WTC11 (cell line): ENCODE data around the gene GFPT2. TPM values are rescaled to one million over a fixed set of nuclear protein-coding genes. Genes with fewer than 3 reads are reported as not detected.
A peak's percentile ranks its signal among the peaks of the same experiment; 100 is the strongest.

Source experiments
- ATAC-seq: fragments of 200-7000 bp; cut with Tn5 transposase; 2 replicates; pipeline ENCODE4 v1.10.0; 2021; ENCODE audit warnings: mild to moderate bottlenecking, moderate library complexity
- CTCF ChIA-PET: fragments of 300-600 bp; sonication (Branson Sonifier 250); formaldehyde crosslinking; loops from one replicate; lab custom pipeline; 2021; ENCODE audit warnings: antibody characterized with exemption; lab: Charles Lee
- POLR2A ChIA-PET: fragments of 350-600 bp; sonication (Branson Sonifier 250); formaldehyde crosslinking; loops from one replicate; lab custom pipeline; 2021; ENCODE audit warnings: antibody characterized with exemption; lab: Charles Lee
- DNase-seq: peaks from one replicate; pipeline ENCODE4 v3.0.0; 2021; ENCODE audit warnings: low spot score
- H3K27ac Mint-ChIP-seq: 2 replicates; pipeline ENCODE4 v1.8.0; 2021; ENCODE audit warnings: mixed read lengths
- H3K27me3 Mint-ChIP-seq: 2 replicates; pipeline ENCODE4 v1.8.0; 2021; ENCODE audit warnings: low read depth, mild to moderate bottlenecking, moderate library complexity, mixed read lengths
- H3K36me3 Mint-ChIP-seq: 2 replicates; pipeline ENCODE4 v1.8.0; 2021; ENCODE audit warnings: mixed read lengths
- H3K4me1 Mint-ChIP-seq: 2 replicates; pipeline ENCODE4 v1.8.0; 2022; ENCODE audit warnings: mixed read lengths
- H3K4me3 Mint-ChIP-seq: 2 replicates; pipeline ENCODE4 v1.8.0; 2021; ENCODE audit warnings: mild to moderate bottlenecking, moderate library complexity, mixed read lengths
- H3K9me3 Mint-ChIP-seq: 2 replicates; pipeline ENCODE4 v1.8.0; 2021; ENCODE audit warnings: mixed read lengths
- ARID4B ChIP-seq: sonication (generic); formaldehyde crosslinking; IDR thresholded peaks from 2 replicates; pipeline ENCODE4 v1.8.0; 2023; ENCODE audit warnings: missing genetic modification reagents, mild to moderate bottlenecking, borderline replicate concordance
- CBFB ChIP-seq: sonication (generic); formaldehyde crosslinking; IDR thresholded peaks from 2 replicates; pipeline ENCODE4 v1.8.1; 2022; ENCODE audit warnings: mild to moderate bottlenecking, low read depth, missing genetic modification reagents
- CTCF ChIP-seq: fragments of 200-600 bp; IDR thresholded peaks from 2 replicates; pipeline ENCODE4 v1.8.0; 2022; ENCODE audit warnings: antibody characterized with exemption
- FOXP1 ChIP-seq: sonication (generic); formaldehyde crosslinking; IDR thresholded peaks from 2 replicates; pipeline ENCODE4 v1.8.0; 2022; ENCODE audit warnings: missing genetic modification reagents, mild to moderate bottlenecking, moderate library complexity, borderline replicate concordance
- JAZF1 ChIP-seq: fragments of 250-450 bp; sonication (Bioruptor Pico); IDR thresholded peaks from 2 replicates; pipeline ENCODE4 v1.9.0; 2021; ENCODE audit warnings: moderate library complexity, mild to moderate bottlenecking, inconsistent platforms
- KAT7 ChIP-seq: sonication (generic); formaldehyde crosslinking; IDR thresholded peaks from 2 replicates; pipeline ENCODE4 v1.8.1; 2023; ENCODE audit warnings: missing genetic modification reagents, mild to moderate bottlenecking, borderline replicate concordance
- MLX ChIP-seq: sonication (generic); formaldehyde crosslinking; IDR thresholded peaks from 2 replicates; pipeline ENCODE4 v1.8.1; 2023; ENCODE audit warnings: mild to moderate bottlenecking, missing genetic modification reagents, moderate library complexity
- PRRX2 ChIP-seq: fragments of 250-450 bp; sonication (Bioruptor Pico); IDR thresholded peaks from 2 replicates; pipeline ENCODE4 v1.8.0; 2021; ENCODE audit warnings: mild to moderate bottlenecking
- RORB ChIP-seq: fragments of 250-450 bp; sonication (Bioruptor Pico); IDR thresholded peaks from 2 replicates; pipeline ENCODE4 v1.9.0; 2021; ENCODE audit warnings: mild to moderate bottlenecking
- USF1 ChIP-seq: sonication (generic); formaldehyde crosslinking; IDR thresholded peaks from 2 replicates; pipeline ENCODE4 v1.8.0; 2022; ENCODE audit warnings: mild to moderate bottlenecking, missing genetic modification reagents
- ZNF121 ChIP-seq: sonication (generic); formaldehyde crosslinking; IDR thresholded peaks from 2 replicates; pipeline ENCODE4 v1.8.0; 2023; ENCODE audit warnings: missing genetic modification reagents
- ZNF317 ChIP-seq: sonication (generic); formaldehyde crosslinking; IDR thresholded peaks from 2 replicates; pipeline ENCODE4 v1.8.1; 2023; ENCODE audit warnings: low read depth, mild to moderate bottlenecking, moderate library complexity, missing genetic modification reagents, borderline replicate concordance
- ZNF671 ChIP-seq: fragments of 250-450 bp; sonication (Bioruptor Pico); IDR thresholded peaks from 2 replicates; pipeline ENCODE4 v1.8.0; 2021; ENCODE audit warnings: mild to moderate bottlenecking
- total RNA-seq: library from RNA; stranded (reverse); gene quantifications from 3 replicates; pipeline ENCODE4 v1.2.3, GENCODE V29; 2021
- TF ChIP-seq, protein P1 (sequence below): fragments of 250-450 bp; sonication (Bioruptor Pico); IDR thresholded peaks from 2 replicates; pipeline ENCODE4 v2.1.2; 2022; ENCODE audit warnings: mild to moderate bottlenecking, moderate library complexity
- TF ChIP-seq, protein P2 (sequence below): sonication (generic); formaldehyde crosslinking; IDR thresholded peaks from 2 replicates; pipeline ENCODE4 v1.8.0; 2023; ENCODE audit warnings: mild to moderate bottlenecking, missing genetic modification reagents
- TF ChIP-seq, protein P3 (sequence below): fragments of 250-450 bp; sonication (Bioruptor Pico); IDR thresholded peaks from 2 replicates; pipeline ENCODE4 v1.8.0; 2021; ENCODE audit warnings: mild to moderate bottlenecking

Gene GFPT2
- total RNA-seq, 1 experiment from 2014 or later: 124 TPM

- TF ChIP-seq, protein P1, sequence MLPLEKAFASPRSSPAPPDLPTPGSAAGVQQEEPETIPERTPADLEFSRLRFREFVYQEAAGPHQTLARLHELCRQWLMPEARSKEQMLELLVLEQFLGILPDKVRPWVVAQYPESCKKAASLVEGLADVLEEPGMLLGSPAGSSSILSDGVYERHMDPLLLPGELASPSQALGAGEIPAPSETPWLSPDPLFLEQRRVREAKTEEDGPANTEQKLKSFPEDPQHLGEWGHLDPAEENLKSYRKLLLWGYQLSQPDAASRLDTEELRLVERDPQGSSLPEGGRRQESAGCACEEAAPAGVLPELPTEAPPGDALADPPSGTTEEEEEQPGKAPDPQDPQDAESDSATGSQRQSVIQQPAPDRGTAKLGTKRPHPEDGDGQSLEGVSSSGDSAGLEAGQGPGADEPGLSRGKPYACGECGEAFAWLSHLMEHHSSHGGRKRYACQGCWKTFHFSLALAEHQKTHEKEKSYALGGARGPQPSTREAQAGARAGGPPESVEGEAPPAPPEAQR (CRISPR knock-in tag): no peak
- no peak for ATAC-seq
- Mint-ChIP-seq H3K36me3 (peaks cover 86% of the 10 kb centered on the region), H3K4me3 (no peak overlapping the region), H3K27ac (peak overlapping the region; percentile 23; the same call in 1 of the 2 replicates), H3K4me1 (peaks cover 57% of the 10 kb centered on the region), H3K9me3 (peaks cover 6% of the 10 kb centered on the region; the same call in 1 of the 2 replicates), H3K27me3 (no peaks in the 10 kb centered on the region)
- no peak for DNase-seq
- ChIA-PET CTCF (interaction anchor here (0.6 to 2.3 kb wide), 42 partner anchors 9 to 457 kb away, joined by 3 to 76 read pairs (median 5); partner anchors contain the start of genes CNOT6, GFPT2, MAPK9 and RASGEF1C), POLR2A (interaction anchor here (0.5 to 0.7 kb wide), 2 partner anchors 11 to 35 kb away, joined by 4 read pairs; no protein-coding TSS in a partner anchor)
Measured at GRCh38 chr5:180329138-180329435, 24.0 kb downstream of the GFPT2 start.

- Mint-ChIP-seq H3K36me3 (peaks cover 86% of the 10 kb centered on the region), H3K4me3 (no peak overlapping the region), H3K27me3 (no peaks in the 10 kb centered on the region), H3K4me1 (peaks cover 61% of the 10 kb centered on the region), H3K9me3 (peaks cover 3% of the 10 kb centered on the region; the same call in 1 of the 2 replicates), H3K27ac (peak overlapping the region; percentile 32)
- POLR2A ChIA-PET: interaction anchor here (0.5 to 0.7 kb wide), 3 partner anchors 12 to 35 kb away, joined by 3 to 4 read pairs (median 4); partner anchors contain the start of gene GFPT2
- DNase-seq (peak; percentile 91), ATAC-seq (peak; percentile 53)
- CTCF ChIA-PET: interaction anchor here (0.5 to 2.3 kb wide), 44 partner anchors 9 to 458 kb away, joined by 3 to 76 read pairs (median 5); partner anchors contain the start of genes CNOT6, GFPT2, MAPK9 and RASGEF1C
- no peak for TF ChIP-seq KAT7 (CRISPR knock-in tag)
- TF ChIP-seq, protein P2, sequence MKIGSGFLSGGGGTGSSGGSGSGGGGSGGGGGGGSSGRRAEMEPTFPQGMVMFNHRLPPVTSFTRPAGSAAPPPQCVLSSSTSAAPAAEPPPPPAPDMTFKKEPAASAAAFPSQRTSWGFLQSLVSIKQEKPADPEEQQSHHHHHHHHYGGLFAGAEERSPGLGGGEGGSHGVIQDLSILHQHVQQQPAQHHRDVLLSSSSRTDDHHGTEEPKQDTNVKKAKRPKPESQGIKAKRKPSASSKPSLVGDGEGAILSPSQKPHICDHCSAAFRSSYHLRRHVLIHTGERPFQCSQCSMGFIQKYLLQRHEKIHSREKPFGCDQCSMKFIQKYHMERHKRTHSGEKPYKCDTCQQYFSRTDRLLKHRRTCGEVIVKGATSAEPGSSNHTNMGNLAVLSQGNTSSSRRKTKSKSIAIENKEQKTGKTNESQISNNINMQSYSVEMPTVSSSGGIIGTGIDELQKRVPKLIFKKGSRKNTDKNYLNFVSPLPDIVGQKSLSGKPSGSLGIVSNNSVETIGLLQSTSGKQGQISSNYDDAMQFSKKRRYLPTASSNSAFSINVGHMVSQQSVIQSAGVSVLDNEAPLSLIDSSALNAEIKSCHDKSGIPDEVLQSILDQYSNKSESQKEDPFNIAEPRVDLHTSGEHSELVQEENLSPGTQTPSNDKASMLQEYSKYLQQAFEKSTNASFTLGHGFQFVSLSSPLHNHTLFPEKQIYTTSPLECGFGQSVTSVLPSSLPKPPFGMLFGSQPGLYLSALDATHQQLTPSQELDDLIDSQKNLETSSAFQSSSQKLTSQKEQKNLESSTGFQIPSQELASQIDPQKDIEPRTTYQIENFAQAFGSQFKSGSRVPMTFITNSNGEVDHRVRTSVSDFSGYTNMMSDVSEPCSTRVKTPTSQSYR (CRISPR knock-in tag): 0 out of 2 replicates have a peak, but pooled peaks have one; percentile 47
- no peak for TF ChIP-seq FOXP1 (CRISPR knock-in tag)
- no peak for TF ChIP-seq MLX (CRISPR knock-in tag)
- no peak for TF ChIP-seq CBFB (CRISPR knock-in tag)
- peak; percentile 92 for TF ChIP-seq CTCF
- TF ChIP-seq, protein P3, sequence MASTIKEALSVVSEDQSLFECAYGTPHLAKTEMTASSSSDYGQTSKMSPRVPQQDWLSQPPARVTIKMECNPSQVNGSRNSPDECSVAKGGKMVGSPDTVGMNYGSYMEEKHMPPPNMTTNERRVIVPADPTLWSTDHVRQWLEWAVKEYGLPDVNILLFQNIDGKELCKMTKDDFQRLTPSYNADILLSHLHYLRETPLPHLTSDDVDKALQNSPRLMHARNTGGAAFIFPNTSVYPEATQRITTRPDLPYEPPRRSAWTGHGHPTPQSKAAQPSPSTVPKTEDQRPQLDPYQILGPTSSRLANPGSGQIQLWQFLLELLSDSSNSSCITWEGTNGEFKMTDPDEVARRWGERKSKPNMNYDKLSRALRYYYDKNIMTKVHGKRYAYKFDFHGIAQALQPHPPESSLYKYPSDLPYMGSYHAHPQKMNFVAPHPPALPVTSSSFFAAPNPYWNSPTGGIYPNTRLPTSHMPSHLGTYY (CRISPR knock-in tag): no peak
- TF ChIP-seq ZNF121: peak; percentile 20; the same call in 1 of the 2 replicates
- no peak for TF ChIP-seq RORB (CRISPR knock-in tag)
- no peak for TF ChIP-seq ZNF671 (CRISPR knock-in tag)
- TF ChIP-seq, protein P1 (CRISPR knock-in tag): no peak
- TF ChIP-seq JAZF1 (CRISPR knock-in tag): no peak
- no peak for TF ChIP-seq ZNF317
- no peak for TF ChIP-seq PRRX2 (CRISPR knock-in tag)
- no peak for TF ChIP-seq USF1
- no peak for TF ChIP-seq ARID4B (CRISPR knock-in tag)
Measured at GRCh38 chr5:180328296-180329137, 24.6 kb downstream of the GFPT2 start.
